Fibroblast of gingiva (primary cell): Measurements from ENCODE around the gene ASTN1.
"Not testable (repeated sequence)": the region's sequence is repeated elsewhere in the genome, so short reads cannot be mapped to it uniquely, and the experiment has no call there.

Experiments used
- DNase-seq: peaks from one replicate; pipeline ENCODE4 v3.0.0-alpha.2; 2011; ENCODE audit warnings: low read depth

ASTN1 gene

GRCh38 chr1:177106614-177107365 lies 57.7 kb downstream of the ASTN1 start:
- DNase-seq = no peak

- DNase-seq = no peak
These were observed 58.3 kb downstream of the ASTN1 start for GRCh38 chr1:177106196-177106595.

GRCh38 chr1:177103005-177103852 lies 61.3 kb downstream of the ASTN1 start:
- DNase-seq = no peak

GRCh38 chr1:177092001-177092400 lies 72.5 kb downstream of the ASTN1 start:
- no peak for DNase-seq

- DNase-seq = no peak
These were observed 73.5 kb downstream of the ASTN1 start for GRCh38 chr1:177091040-177091439.

- DNase-seq = no peak
These were observed 75.5 kb downstream of the ASTN1 start for GRCh38 chr1:177088966-177089365.

- no peak for DNase-seq
These were observed 81.4 kb downstream of the ASTN1 start for GRCh38 chr1:177082855-177083693.

- no peak for DNase-seq
These were observed 83.9 kb downstream of the ASTN1 start for GRCh38 chr1:177080564-177080963.

GRCh38 chr1:177077734-177078499 lies 86.6 kb downstream of the ASTN1 start:
- DNase-seq = no peak

- no peak for DNase-seq
These were observed 87.5 kb downstream of the ASTN1 start for GRCh38 chr1:177077006-177077405.

- not testable (repeated sequence) for DNase-seq
These were observed 89.7 kb downstream of the ASTN1 start for GRCh38 chr1:177074811-177075210.

- DNase-seq = no peak
These were observed 95.0 kb downstream of the ASTN1 start for GRCh38 chr1:177069490-177069889.

GRCh38 chr1:177067752-177068410 lies 96.6 kb downstream of the ASTN1 start:
- no peak for DNase-seq

- DNase-seq = no peak
These were observed 99.1 kb downstream of the ASTN1 start for GRCh38 chr1:177065430-177065829.

GRCh38 chr1:177063648-177064047 lies 100.9 kb downstream of the ASTN1 start:
- DNase-seq = no peak

GRCh38 chr1:177054542-177054941 lies 110.0 kb downstream of the ASTN1 start:
- no peak for DNase-seq

GRCh38 chr1:177053648-177054047 lies 110.9 kb downstream of the ASTN1 start:
- DNase-seq = no peak

- DNase-seq = no peak
These were observed 116.0 kb downstream of the ASTN1 start for GRCh38 chr1:177048314-177049069.

- DNase-seq = no peak
These were observed 119.4 kb downstream of the ASTN1 start for GRCh38 chr1:177045151-177045550.

GRCh38 chr1:177044390-177044789 lies 120.1 kb downstream of the ASTN1 start:
- DNase-seq = no peak
